Measurements from ENCODE around the gene MUC4. TPM values are rescaled to one million over a fixed set of nuclear protein-coding genes. Genes with fewer than 3 reads are reported as not detected.
"Not testable (repeated sequence)": the region's sequence is repeated elsewhere in the genome, so short reads cannot be mapped to it uniquely, and the experiment has no call there.

Gene MUC4
- total RNA-seq, 2 donors from 2014 or later: 0.19 to 0.28 TPM

- H3K4me1 Mint-ChIP-seq (ENCODE audit: low read depth in 2 of 2): peaks cover 51 to 53% of the 10 kb centered on the region in 2 donors
- peaks cover 0 to 5% of the 10 kb centered on the region in 2 donors for H3K27me3 Mint-ChIP-seq
- peak in 1 of 2 donors; percentile 2 for ATAC-seq
These were observed 10.2 kb downstream of the MUC4 start for GRCh38 chr3:195801251-195802183.

DNA sequence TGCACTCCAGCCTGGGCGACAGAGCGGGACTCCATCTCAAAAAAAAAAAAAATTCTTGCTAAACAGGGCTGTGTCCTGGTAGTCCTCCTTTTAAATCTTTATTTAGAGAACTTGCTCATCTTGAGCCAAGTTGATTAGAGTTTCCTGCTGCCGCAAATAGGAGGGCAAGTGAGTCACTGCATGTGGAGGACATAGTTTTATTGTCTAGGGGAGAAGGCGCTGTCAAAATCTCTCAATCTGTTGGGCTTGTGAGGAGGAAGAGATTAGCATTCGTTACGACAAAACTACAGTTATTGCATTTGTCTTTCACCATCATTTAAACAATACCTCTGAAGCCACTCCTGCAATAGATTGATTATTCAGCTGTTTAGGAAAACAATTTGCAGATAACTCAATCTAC lies 11.5 kb downstream of the MUC4 start:
- Mint-ChIP-seq H3K9me3 (peaks cover 3% of the 10 kb centered on the region), H3K27me3 (peaks cover 0 to 11% of the 10 kb centered on the region in 2 donors), H3K4me3 (peak overlapping the region; percentile 1), H3K27ac (peak overlapping the region in 1 of 2 donors; percentile 58), H3K36me3 (no peaks in the 10 kb centered on the region), H3K4me1 (ENCODE audit: low read depth in 2 of 2) (peaks cover 47% of the 10 kb centered on the region in 2 donors)
- DNase-seq (ENCODE audit: low spot score) (no peak), ATAC-seq (no peak)

More at GRCh38 chr3:195801251-195802183, 10.2 kb downstream of the MUC4 start:
- peaks cover 3% of the 10 kb centered on the region for H3K9me3 Mint-ChIP-seq
- no peaks in the 10 kb centered on the region for H3K36me3 Mint-ChIP-seq
- peak overlapping the region; percentile 70 to 85 for H3K27ac Mint-ChIP-seq
- peak overlapping the region; percentile 79 for H3K4me3 Mint-ChIP-seq
- peak; percentile 59 for DNase-seq (ENCODE audit: low spot score)

- H3K4me3 Mint-ChIP-seq: no peak overlapping the region
- H3K27me3 Mint-ChIP-seq: peaks cover 0 to 15% of the 10 kb centered on the region in 2 donors
- no peaks in the 10 kb centered on the region for H3K36me3 Mint-ChIP-seq
- no peak overlapping the region for H3K27ac Mint-ChIP-seq
- H3K4me1 Mint-ChIP-seq (ENCODE audit: low read depth in 2 of 2): peaks cover 16 to 20% of the 10 kb centered on the region in 2 donors
- DNase-seq (ENCODE audit: low spot score) (no peak), ATAC-seq (no peak)
- peaks cover 3% of the 10 kb centered on the region for H3K9me3 Mint-ChIP-seq
These were observed 14.9 kb downstream of the MUC4 start for GRCh38 chr3:195796795-195797194.

GRCh38 chr3:195794708-195795107 lies 17.0 kb downstream of the MUC4 start:
- Mint-ChIP-seq H3K36me3 (peaks cover 12% of the 10 kb centered on the region), H3K27ac (peak overlapping the region in 1 of 2 donors; percentile 64), H3K4me3 (no peak overlapping the region), H3K27me3 (peaks cover 0 to 15% of the 10 kb centered on the region in 2 donors), H3K9me3 (peaks cover 8% of the 10 kb centered on the region), H3K4me1 (ENCODE audit: low read depth in 2 of 2) (peaks cover 26% of the 10 kb centered on the region in 2 donors)
- DNase-seq (ENCODE audit: low spot score): no peak
- ATAC-seq: no peak

GRCh38 chr3:195792621-195793020 lies 19.1 kb downstream of the MUC4 start:
- not testable (repeated sequence) for H3K4me3 Mint-ChIP-seq; ATAC-seq; DNase-seq (ENCODE audit: low spot score); H3K27ac Mint-ChIP-seq
- peaks cover 0 to 15% of the 10 kb centered on the region in 2 donors for H3K27me3 Mint-ChIP-seq
- H3K36me3 Mint-ChIP-seq: peaks cover 23% of the 10 kb centered on the region
- H3K9me3 Mint-ChIP-seq: peaks cover 14% of the 10 kb centered on the region
- H3K4me1 Mint-ChIP-seq (ENCODE audit: low read depth in 2 of 2): peaks cover 42% of the 10 kb centered on the region in 2 donors

DNA sequence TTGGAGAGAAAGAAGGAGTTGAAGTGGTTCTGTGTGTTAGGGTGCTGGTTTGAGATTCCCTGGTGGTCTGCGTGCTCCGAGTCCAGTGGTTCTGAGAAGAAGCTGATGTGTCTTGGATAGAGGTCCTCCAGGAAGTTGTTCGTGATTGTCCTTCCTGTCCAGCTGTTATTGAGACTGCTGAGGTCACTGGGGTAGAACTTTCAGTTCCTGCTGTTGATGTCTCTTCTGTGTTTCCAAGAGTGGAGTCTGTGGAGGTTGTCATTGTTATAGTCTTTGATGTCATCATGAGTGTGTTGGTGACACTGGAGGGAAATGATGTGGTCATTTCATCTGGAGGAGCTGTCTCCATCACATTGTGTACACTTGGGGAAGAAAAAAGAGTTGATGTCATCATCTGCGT lies 20.8 kb downstream of the MUC4 start:
- H3K27me3 Mint-ChIP-seq: peaks cover 0 to 15% of the 10 kb centered on the region in 2 donors
- H3K36me3 Mint-ChIP-seq: peaks cover 32% of the 10 kb centered on the region
- peaks cover 22% of the 10 kb centered on the region for H3K9me3 Mint-ChIP-seq
- no peak for DNase-seq (ENCODE audit: low spot score)
- no peak for ATAC-seq
- H3K4me1 Mint-ChIP-seq (ENCODE audit: low read depth in 2 of 2): peaks cover 51 to 52% of the 10 kb centered on the region in 2 donors
- peak overlapping the region; percentile 88 to 94 for H3K27ac Mint-ChIP-seq
- H3K4me3 Mint-ChIP-seq: no peak overlapping the region

GRCh38 chr3:195788711-195789581 lies 22.8 kb downstream of the MUC4 start:
- H3K27me3 Mint-ChIP-seq: peaks cover 0 to 6% of the 10 kb centered on the region in 2 donors
- no peak for DNase-seq (ENCODE audit: low spot score)
- peaks cover 42% of the 10 kb centered on the region for H3K9me3 Mint-ChIP-seq
- H3K36me3 Mint-ChIP-seq: peaks cover 52% of the 10 kb centered on the region
- no peak for ATAC-seq
- peak overlapping the region; percentile 80 for H3K4me3 Mint-ChIP-seq
- H3K4me1 Mint-ChIP-seq (ENCODE audit: low read depth in 2 of 2): peaks cover 66 to 69% of the 10 kb centered on the region in 2 donors
- H3K27ac Mint-ChIP-seq: peak overlapping the region; percentile 88 to 94

- Mint-ChIP-seq H3K27ac (peak overlapping the region; percentile 87 to 91), H3K4me3 (peak overlapping the region; percentile 82), H3K36me3 (peaks cover 72% of the 10 kb centered on the region), H3K9me3 (peaks cover 58% of the 10 kb centered on the region), H3K4me1 (ENCODE audit: low read depth in 2 of 2) (peaks cover 81 to 83% of the 10 kb centered on the region in 2 donors)
- not testable (repeated sequence) for DNase-seq (ENCODE audit: low spot score); H3K27me3 Mint-ChIP-seq; ATAC-seq
These were observed 25.8 kb downstream of the MUC4 start for GRCh38 chr3:195785781-195786405.

DNA sequence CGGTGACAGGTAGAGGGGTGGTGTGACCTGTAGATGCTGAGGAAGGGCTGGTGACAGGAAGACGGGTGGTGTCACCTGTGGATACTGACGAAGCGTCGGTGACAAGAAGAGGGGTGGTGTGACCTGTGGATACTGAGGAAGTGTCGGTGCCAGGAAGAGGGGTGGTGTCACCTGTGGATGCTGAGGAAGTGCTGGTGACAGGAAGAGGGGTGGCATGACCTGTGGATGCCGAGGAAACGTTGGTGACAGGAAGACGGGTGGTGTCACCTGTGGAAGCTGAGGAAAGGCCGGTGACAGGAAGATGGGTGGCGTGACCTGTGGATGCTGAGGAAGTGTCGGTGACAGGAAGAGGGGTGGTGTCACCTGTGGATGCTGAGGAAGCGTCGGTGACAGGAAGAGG lies 27.7 kb downstream of the MUC4 start:
- peaks cover 70% of the 10 kb centered on the region for H3K9me3 Mint-ChIP-seq
- ATAC-seq; H3K27me3 Mint-ChIP-seq; DNase-seq (ENCODE audit: low spot score): not testable (repeated sequence)
- peak overlapping the region; percentile 87 to 91 for H3K27ac Mint-ChIP-seq
- peak overlapping the region; percentile 82 for H3K4me3 Mint-ChIP-seq
- peaks cover 73% of the 10 kb centered on the region for H3K36me3 Mint-ChIP-seq
- H3K4me1 Mint-ChIP-seq (ENCODE audit: low read depth in 2 of 2): peaks cover 82 to 83% of the 10 kb centered on the region in 2 donors

GRCh38 chr3:195781236-195781635 lies 30.5 kb downstream of the MUC4 start:
- Mint-ChIP-seq H3K27ac (peak overlapping the region; percentile 87), H3K4me3 (peak overlapping the region; percentile 71), H3K36me3 (peaks cover 65% of the 10 kb centered on the region), H3K4me1 (ENCODE audit: low read depth in 2 of 2) (peaks cover 74% of the 10 kb centered on the region in 2 donors), H3K9me3 (peaks cover 68% of the 10 kb centered on the region)
- not testable (repeated sequence) for H3K27me3 Mint-ChIP-seq; DNase-seq (ENCODE audit: low spot score); ATAC-seq

GRCh38 chr3:195777975-195778374 lies 33.8 kb downstream of the MUC4 start:
- Mint-ChIP-seq H3K36me3 (peaks cover 35% of the 10 kb centered on the region), H3K4me1 (ENCODE audit: low read depth in 2 of 2) (peaks cover 43 to 44% of the 10 kb centered on the region in 2 donors), H3K27me3 (no peaks in the 10 kb centered on the region), H3K27ac (peak overlapping the region; percentile 87), H3K4me3 (no peak overlapping the region), H3K9me3 (peaks cover 39% of the 10 kb centered on the region)
- no peak for ATAC-seq
- no peak for DNase-seq (ENCODE audit: low spot score)

GRCh38 chr3:195774917-195775316 lies 36.8 kb downstream of the MUC4 start:
- DNase-seq (ENCODE audit: low spot score) (no peak), ATAC-seq (no peak)
- Mint-ChIP-seq H3K4me1 (ENCODE audit: low read depth in 2 of 2) (peaks cover 15 to 24% of the 10 kb centered on the region in 2 donors), H3K27ac (no peak overlapping the region), H3K36me3 (peaks cover 7% of the 10 kb centered on the region), H3K4me3 (no peak overlapping the region), H3K9me3 (peaks cover 17% of the 10 kb centered on the region), H3K27me3 (no peaks in the 10 kb centered on the region)

DNA sequence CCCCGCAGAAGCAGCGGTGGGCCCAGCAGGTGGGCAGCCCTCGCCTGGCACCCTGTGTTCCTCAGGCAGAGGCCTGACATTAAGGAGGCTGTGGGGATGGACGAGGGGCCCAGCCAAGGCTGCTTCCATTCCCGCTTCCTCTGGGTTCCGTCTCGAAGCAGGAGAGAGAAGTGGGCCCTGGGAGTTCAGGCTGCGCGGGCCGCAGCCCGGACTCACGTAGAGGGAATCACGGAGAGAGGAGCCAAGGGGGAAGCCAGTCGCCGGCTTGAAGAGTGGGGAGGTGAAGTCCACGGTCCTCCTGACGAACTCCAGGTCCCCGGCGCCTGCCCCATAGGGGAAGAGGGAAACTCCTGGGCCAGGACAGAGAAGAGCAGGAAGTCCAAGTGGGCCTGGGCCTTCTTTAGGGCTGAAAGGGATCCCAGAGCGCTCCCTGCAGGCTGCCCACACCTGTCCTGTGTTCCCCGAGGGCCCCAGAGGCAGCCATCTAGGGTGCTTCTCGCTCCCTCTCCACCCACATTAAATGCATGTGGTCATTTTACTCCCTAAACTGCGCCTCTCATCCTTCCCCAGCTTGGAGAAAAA lies 37.7 kb downstream of the MUC4 start:
- peak in 1 of 2 donors; percentile 45 for ATAC-seq

More for the DNA sequence above, 37.7 kb downstream of the MUC4 start:
- Mint-ChIP-seq H3K27me3 (no peaks in the 10 kb centered on the region), H3K9me3 (peaks cover 10% of the 10 kb centered on the region), H3K4me3 (no peak overlapping the region), H3K4me1 (ENCODE audit: low read depth in 2 of 2) (peaks cover 8 to 18% of the 10 kb centered on the region in 2 donors), H3K36me3 (peaks cover 5% of the 10 kb centered on the region), H3K27ac (no peak overlapping the region)
- DNase-seq (ENCODE audit: low spot score): no peak
